ENCODE data around the gene FOXC1. TPM values are rescaled to one million over a fixed set of nuclear protein-coding genes. Genes with fewer than 3 reads are reported as not detected.
A peak's percentile ranks its signal among the peaks of the same experiment; 100 is the strongest.

The FOXC1 gene
- total RNA-seq, 2 experiments from 2014 or later: not detected

GRCh38 chr6:1607516-1608221 is 2.0 kb upstream of the FOXC1 start:
- Mint-ChIP-seq H3K36me3 (no peaks in the 10 kb centered on the region), H3K27ac (peak overlapping the region; percentile 32), H3K4me3 (peak overlapping the region; percentile 42), H3K27me3 (peaks cover 66% of the 10 kb centered on the region), H3K9me3 (no peaks in the 10 kb centered on the region), H3K4me1 (peaks cover 32% of the 10 kb centered on the region)
- POLR2A ChIA-PET: interaction anchor here (0.6 to 1.0 kb wide), 2 partner anchors 10 to 17 kb away, joined by 3 read pairs; no protein-coding TSS in a partner anchor
- ATAC-seq (ENCODE audit: low read depth): no peak
- no peak for DNase-seq

DNA sequence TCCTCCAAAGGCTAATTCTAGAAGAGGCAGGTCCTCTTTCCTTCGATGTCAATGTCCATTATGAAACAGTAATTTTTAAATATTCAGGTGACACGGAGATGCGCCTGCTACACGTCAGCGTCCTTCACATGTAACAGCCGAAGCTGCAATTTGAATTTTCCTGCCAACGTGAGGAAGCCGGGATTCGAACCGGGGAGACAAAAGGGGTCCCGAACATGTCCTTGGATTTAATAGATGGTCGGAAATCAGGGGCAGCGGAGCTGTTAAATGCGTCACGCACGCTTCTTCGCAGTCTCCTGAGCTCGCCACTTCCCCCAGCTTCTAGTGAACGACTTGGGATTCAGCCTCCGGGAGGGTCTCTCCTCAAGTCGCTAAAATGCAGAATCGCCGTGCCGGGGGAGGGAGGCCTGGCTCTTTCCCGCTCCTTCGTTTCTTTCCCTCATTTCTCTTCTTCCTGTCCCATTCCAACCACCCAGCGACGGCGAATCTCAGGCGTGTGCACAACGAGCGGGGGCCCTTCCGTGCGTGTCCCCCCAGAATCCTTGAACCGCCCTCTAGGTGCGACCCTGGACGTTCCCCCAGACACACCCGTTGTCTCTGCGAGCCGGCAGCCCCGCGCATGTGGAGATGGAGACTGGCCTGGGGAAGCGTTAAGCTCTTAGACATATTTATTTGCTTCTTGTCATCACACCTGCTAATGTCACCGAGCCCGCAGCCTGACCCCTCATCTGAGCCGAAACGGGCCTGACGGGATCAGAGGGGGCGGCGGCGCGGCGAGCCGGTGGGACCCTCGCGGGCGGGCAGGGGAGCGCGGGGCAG is 1.3 kb upstream of the FOXC1 start:
- peaks cover 34% of the 10 kb centered on the region for H3K4me1 Mint-ChIP-seq
- peak overlapping the region; percentile 47 for H3K4me3 Mint-ChIP-seq
- peaks cover 66% of the 10 kb centered on the region for H3K27me3 Mint-ChIP-seq
- H3K36me3 Mint-ChIP-seq: no peaks in the 10 kb centered on the region
- H3K9me3 Mint-ChIP-seq: no peaks in the 10 kb centered on the region
- POLR2A ChIA-PET: interaction anchor here (0.6 kb wide), 1 partner anchor 16 kb away, joined by 3 read pairs; no protein-coding TSS in a partner anchor
- no peak for DNase-seq
- H3K27ac Mint-ChIP-seq: peak overlapping the region; percentile 79
- ATAC-seq (ENCODE audit: low read depth): no peak

DNA sequence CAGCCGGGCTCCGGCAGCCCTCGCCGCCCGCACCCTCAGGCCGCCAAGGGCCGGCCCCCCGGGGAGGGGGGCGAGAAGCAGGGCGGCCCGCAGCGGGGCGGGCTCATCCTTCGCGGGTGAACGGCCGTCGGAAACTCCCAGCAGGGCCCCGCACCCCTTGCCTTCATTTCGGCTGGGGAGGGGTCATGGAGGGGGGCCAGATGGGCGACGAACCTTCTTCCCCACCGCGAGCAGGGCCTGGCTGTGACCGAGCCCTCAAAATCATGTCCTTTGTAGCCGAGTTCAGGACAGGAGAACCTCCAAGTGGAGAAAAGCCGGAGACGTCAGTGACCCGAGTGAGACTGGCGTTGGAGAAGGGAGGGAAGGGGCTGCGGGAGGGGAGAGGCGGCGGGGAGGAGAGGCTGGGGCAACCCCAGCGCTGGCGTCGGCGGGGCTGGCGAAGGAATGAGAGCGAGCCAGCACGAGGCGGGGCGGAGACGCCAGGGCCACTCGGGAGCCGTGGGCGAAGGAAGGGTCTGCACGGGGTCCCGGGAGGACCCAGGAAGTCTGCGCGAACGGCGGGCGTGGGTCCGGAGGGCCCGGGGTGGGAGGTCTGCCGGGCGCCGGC is 571 bp upstream of the FOXC1 start:
- H3K27ac Mint-ChIP-seq: peak overlapping the region; percentile 42
- POLR2A ChIA-PET: no interaction called here
- H3K36me3 Mint-ChIP-seq: no peaks in the 10 kb centered on the region
- ATAC-seq (ENCODE audit: low read depth) (peak; percentile 10), DNase-seq (no peak)
- H3K4me1 Mint-ChIP-seq: peaks cover 38% of the 10 kb centered on the region
- peaks cover 65% of the 10 kb centered on the region for H3K27me3 Mint-ChIP-seq
- H3K9me3 Mint-ChIP-seq: no peaks in the 10 kb centered on the region
- peak overlapping the region; percentile 68 for H3K4me3 Mint-ChIP-seq

GRCh38 chr6:1610497-1611321 is 994 bp downstream of the FOXC1 start:
- Mint-ChIP-seq H3K9me3 (no peaks in the 10 kb centered on the region), H3K27me3 (peaks cover 65% of the 10 kb centered on the region), H3K27ac (peak overlapping the region; percentile 45), H3K4me1 (peaks cover 34% of the 10 kb centered on the region), H3K36me3 (no peaks in the 10 kb centered on the region), H3K4me3 (peak overlapping the region; percentile 68)
- POLR2A ChIA-PET: no interaction called here
- ATAC-seq (ENCODE audit: low read depth): no peak
- DNase-seq: peak; percentile 58

GRCh38 chr6:1611322-1611571 is 1.5 kb downstream of the FOXC1 start:
- POLR2A ChIA-PET: no interaction called here
- DNase-seq: no peak
- Mint-ChIP-seq H3K27ac (no peak overlapping the region), H3K4me3 (no peak overlapping the region), H3K9me3 (no peaks in the 10 kb centered on the region), H3K36me3 (no peaks in the 10 kb centered on the region), H3K4me1 (peaks cover 33% of the 10 kb centered on the region), H3K27me3 (peaks cover 65% of the 10 kb centered on the region)
- no peak for ATAC-seq (ENCODE audit: low read depth)

DNA sequence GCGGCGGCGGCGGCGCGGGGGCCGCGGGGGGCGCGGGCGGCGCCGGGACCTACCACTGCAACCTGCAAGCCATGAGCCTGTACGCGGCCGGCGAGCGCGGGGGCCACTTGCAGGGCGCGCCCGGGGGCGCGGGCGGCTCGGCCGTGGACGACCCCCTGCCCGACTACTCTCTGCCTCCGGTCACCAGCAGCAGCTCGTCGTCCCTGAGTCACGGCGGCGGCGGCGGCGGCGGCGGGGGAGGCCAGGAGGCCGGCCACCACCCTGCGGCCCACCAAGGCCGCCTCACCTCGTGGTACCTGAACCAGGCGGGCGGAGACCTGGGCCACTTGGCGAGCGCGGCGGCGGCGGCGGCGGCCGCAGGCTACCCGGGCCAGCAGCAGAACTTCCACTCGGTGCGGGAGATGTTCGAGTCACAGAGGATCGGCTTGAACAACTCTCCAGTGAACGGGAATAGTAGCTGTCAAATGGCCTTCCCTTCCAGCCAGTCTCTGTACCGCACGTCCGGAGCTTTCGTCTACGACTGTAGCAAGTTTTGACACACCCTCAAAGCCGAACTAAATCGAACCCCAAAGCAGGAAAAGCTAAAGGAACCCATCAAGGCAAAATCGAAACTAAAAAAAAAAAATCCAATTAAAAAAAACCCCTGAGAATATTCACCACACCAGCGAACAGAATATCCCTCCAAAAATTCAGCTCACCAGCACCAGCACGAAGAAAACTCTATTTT is 2.0 kb downstream of the FOXC1 start:
- no peak for ATAC-seq (ENCODE audit: low read depth)
- peak; percentile 49 for DNase-seq
- POLR2A ChIA-PET: no interaction called here
- Mint-ChIP-seq H3K27ac (peak overlapping the region; percentile 47), H3K4me1 (peaks cover 30% of the 10 kb centered on the region), H3K27me3 (peaks cover 65% of the 10 kb centered on the region), H3K36me3 (no peaks in the 10 kb centered on the region), H3K4me3 (peak overlapping the region; percentile 79), H3K9me3 (no peaks in the 10 kb centered on the region)

DNA sequence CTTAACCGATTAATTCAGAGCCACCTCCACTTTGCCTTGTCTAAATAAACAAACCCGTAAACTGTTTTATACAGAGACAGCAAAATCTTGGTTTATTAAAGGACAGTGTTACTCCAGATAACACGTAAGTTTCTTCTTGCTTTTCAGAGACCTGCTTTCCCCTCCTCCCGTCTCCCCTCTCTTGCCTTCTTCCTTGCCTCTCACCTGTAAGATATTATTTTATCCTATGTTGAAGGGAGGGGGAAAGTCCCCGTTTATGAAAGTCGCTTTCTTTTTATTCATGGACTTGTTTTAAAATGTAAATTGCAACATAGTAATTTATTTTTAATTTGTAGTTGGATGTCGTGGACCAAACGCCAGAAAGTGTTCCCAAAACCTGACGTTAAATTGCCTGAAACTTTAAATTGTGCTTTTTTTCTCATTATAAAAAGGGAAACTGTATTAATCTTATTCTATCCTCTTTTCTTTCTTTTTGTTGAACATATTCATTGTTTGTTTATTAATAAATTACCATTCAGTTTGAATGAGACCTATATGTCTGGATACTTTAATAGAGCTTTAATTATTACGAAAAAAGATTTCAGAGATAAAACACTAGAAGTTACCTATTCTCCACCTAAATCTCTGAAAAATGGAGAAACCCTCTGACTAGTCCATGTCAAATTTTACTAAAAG is 2.7 kb downstream of the FOXC1 start:
- no peak for DNase-seq
- H3K4me1 Mint-ChIP-seq: peaks cover 23% of the 10 kb centered on the region
- H3K27me3 Mint-ChIP-seq: peaks cover 65% of the 10 kb centered on the region
- POLR2A ChIA-PET: no interaction called here
- no peaks in the 10 kb centered on the region for H3K9me3 Mint-ChIP-seq
- ATAC-seq (ENCODE audit: low read depth): no peak
- peak overlapping the region; percentile 79 for H3K4me3 Mint-ChIP-seq
- H3K36me3 Mint-ChIP-seq: no peaks in the 10 kb centered on the region
- peak overlapping the region; percentile 47 for H3K27ac Mint-ChIP-seq

- no peak overlapping the region for H3K4me3 Mint-ChIP-seq
- POLR2A ChIA-PET: no interaction called here
- DNase-seq (no peak), ATAC-seq (ENCODE audit: low read depth) (no peak)
- H3K36me3 Mint-ChIP-seq: no peaks in the 10 kb centered on the region
- peaks cover 65% of the 10 kb centered on the region for H3K27me3 Mint-ChIP-seq
- H3K27ac Mint-ChIP-seq: no peak overlapping the region
- H3K4me1 Mint-ChIP-seq: peaks cover 20% of the 10 kb centered on the region
- H3K9me3 Mint-ChIP-seq: no peaks in the 10 kb centered on the region
Observed at GRCh38 chr6:1612974-1613306, 3.2 kb downstream of the FOXC1 start.

GRCh38 chr6:1613346-1613687 is 3.6 kb downstream of the FOXC1 start:
- H3K27me3 Mint-ChIP-seq: peaks cover 65% of the 10 kb centered on the region
- POLR2A ChIA-PET: no interaction called here
- H3K9me3 Mint-ChIP-seq: no peaks in the 10 kb centered on the region
- ATAC-seq (ENCODE audit: low read depth) (no peak), DNase-seq (no peak)
- H3K27ac Mint-ChIP-seq: no peak overlapping the region
- no peak overlapping the region for H3K4me3 Mint-ChIP-seq
- no peaks in the 10 kb centered on the region for H3K36me3 Mint-ChIP-seq
- H3K4me1 Mint-ChIP-seq: peaks cover 17% of the 10 kb centered on the region

DNA sequence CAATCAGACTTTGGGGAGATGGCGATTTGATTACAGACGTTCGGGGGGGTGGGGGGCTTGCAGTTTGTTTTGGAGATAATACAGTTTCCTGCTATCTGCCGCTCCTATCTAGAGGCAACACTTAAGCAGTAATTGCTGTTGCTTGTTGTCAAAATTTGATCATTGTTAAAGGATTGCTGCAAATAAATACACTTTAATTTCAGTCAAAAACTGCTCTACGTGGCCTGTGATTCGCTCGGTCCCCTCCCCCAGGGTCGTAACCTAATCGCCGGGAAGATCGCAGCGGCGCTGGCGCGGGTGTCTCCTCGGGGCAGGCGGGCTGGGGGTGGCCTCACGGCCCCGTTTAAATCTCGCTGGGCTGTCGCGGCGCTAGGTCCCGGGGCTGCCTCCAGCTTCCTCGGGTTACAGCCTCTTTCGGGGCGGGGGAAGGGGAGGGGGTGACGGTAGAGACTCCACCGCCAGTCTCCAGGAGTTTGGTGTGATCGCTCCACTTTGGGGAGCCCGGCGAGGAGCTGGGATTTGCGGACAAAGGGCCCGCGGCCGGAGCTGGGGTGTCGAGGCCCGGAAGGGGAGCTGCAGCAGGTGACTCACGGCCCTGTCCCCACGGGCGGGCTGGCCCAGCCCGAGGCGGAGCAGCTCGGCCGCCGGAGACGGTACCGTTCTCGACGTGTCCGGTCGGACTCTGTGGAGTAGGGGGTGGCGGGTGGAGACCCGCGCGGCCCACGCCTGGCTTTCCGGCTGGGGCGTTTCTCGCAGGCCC is 4.2 kb downstream of the FOXC1 start:
- no peak for ATAC-seq (ENCODE audit: low read depth)

GRCh38 chr6:1614448-1615150 is 4.9 kb downstream of the FOXC1 start:
- no peak for ATAC-seq (ENCODE audit: low read depth)
- DNase-seq: no peak
- Mint-ChIP-seq H3K4me1 (peaks cover 15% of the 10 kb centered on the region), H3K27me3 (peaks cover 68% of the 10 kb centered on the region), H3K4me3 (no peak overlapping the region), H3K9me3 (no peaks in the 10 kb centered on the region), H3K36me3 (no peaks in the 10 kb centered on the region), H3K27ac (no peak overlapping the region)
- POLR2A ChIA-PET: no interaction called here

More for the DNA sequence above, 4.2 kb downstream of the FOXC1 start:
- DNase-seq: no peak
- no peak overlapping the region for H3K4me3 Mint-ChIP-seq
- peaks cover 65% of the 10 kb centered on the region for H3K27me3 Mint-ChIP-seq
- POLR2A ChIA-PET: no interaction called here
- H3K9me3 Mint-ChIP-seq: no peaks in the 10 kb centered on the region
- no peaks in the 10 kb centered on the region for H3K36me3 Mint-ChIP-seq
- H3K4me1 Mint-ChIP-seq: peaks cover 15% of the 10 kb centered on the region
- H3K27ac Mint-ChIP-seq: no peak overlapping the region

All from activated naive CD8-positive, alpha-beta T cell treated with anti-CD3 and anti-CD28 coated beads, Interleukin-2, amount 10 ng/mL, durations not matched to agents 7 days and 5 days (primary cell).